NCI-H2029 (cell line): ENCODE measurements around the gene RANBP3.
"Not testable (repeated sequence)": the region's sequence is repeated elsewhere in the genome, so short reads cannot be mapped to it uniquely, and the experiment has no call there.

Experiments used
- DNase-seq: peaks from one replicate; lab custom pipeline; 2025; lab: John Stamatoyannopoulos, UW

RANBP3 gene

DNA sequence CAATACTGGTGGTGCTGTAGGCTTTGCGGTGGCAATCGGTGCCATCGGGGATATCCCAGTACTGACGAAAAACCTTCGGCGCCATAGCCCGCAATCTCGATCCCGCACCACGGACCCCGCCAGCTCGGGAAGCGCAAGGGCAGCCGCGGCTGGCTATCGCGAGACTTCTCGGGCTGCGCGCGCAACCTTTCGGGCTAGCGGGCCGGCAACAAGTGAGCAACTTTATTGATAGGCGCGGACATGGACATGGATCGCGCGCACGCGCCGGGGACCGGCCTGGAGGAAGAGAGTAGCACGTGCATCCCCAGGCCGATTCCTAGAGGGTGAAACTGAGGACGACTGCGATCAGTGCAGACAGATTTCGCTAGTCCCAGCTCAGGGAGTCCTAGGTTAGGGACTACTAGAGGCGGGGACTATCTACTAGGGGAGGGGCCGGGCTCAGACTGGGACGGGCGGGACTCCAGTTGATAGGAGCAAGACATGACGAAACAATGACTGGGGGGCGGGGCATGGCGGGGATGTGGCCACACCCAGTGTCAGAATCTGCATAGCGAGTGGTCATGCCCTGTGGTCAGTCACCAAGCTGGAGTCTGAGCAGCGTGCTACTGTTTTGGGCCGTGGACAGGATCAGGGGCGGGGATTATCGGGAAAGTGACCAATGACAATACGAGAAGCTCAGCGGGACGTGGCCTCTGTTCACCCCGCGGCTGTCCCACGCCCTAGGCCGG lies 74.2 kb downstream of the RANBP3 start, which contains the start of gene NDUFA11:
Gene NDUFA11, minus strand, starts transcription at position 167 of the 728 bp plus-strand sequence. Its CDS starts 82 bp downstream, at position 85.
- peak; percentile 98 for DNase-seq

- no peak for DNase-seq
Observed at GRCh38 chr19:5903056-5903623, 74.8 kb downstream of the RANBP3 start.

DNA sequence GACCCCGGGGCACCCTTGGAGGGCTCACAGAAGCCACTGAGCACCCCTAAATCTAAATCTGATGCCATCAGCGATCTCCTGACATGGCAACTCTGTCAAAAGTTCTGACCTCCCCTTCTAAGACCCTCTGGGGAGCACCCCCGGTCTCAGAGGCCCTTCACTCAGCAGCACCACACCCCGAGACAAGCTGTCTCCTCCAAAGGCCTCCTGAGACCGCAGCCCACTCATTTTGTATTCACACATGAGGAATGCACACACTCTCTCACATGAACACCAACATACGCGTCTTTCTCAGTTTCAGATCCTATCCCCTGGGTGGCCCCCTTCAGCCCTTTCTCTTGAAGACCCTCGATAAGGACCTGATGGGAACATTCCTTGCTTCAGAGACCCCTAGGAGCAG lies 77.0 kb downstream of the RANBP3 start:
- DNase-seq: no peak

DNA sequence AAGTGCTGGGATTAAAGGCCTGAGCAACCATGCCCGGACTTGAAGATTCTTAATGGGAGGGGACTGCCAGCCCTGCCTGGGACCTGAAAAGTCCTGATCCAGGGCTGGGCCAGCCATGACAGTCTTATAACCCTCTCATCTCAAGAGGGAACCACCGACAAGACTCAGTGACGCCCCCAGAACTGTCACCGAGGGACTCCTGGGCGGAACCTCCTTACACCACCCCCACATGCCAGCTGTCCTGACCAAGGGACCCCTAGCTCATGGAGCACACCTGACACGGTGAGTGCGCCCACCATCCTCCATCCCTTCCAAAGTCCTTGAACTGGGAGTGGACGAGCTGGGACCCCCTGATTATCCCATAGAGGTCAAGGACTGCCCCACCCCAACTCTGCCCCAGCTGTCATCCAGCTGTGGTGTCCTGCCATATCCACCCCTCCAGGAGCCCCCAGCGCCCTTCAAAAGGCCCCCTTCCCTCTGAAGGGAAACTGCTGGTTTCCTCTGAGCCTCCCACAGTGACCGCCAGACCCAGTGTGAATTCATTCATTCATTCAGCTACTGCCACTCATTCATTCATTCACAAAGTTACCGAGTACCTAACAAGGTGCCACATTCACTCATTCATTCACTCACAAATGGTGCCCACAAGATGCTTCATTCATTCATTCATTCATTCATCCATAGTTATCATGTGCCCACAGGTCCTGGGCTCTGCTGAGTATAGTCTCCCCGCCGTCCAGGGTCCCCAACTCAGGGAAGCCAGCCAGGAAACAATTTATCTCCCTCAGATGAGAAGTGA lies 78.0 kb downstream of the RANBP3 start:
- no peak for DNase-seq

- DNase-seq: no peak
Observed at GRCh38 chr19:5897189-5897969, 80.6 kb downstream of the RANBP3 start.

- DNase-seq: no peak
Observed at GRCh38 chr19:5896365-5897076, 81.4 kb downstream of the RANBP3 start.

DNA sequence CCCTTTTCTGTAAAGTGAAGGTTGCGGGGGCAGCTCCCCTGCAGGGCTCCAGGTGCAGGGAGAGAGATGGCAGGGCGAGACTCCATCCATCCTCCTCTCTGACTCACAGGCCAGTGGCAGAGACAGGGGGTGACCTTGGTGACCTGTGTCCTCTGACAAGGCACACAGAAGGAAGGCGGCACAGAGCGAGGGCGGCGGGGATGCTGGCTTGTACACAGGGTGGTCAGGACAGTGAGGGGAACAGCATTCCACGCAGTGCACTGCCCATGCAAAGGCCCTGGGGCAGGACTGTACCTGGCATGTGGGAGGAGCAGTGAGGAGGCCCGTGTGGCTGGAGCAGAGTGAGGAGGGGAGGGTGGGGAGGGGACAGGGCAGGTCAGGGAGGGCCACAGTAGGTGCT lies 82.0 kb downstream of the RANBP3 start:
- no peak for DNase-seq

GRCh38 chr19:5895409-5895808 lies 82.5 kb downstream of the RANBP3 start:
- no peak for DNase-seq

DNA sequence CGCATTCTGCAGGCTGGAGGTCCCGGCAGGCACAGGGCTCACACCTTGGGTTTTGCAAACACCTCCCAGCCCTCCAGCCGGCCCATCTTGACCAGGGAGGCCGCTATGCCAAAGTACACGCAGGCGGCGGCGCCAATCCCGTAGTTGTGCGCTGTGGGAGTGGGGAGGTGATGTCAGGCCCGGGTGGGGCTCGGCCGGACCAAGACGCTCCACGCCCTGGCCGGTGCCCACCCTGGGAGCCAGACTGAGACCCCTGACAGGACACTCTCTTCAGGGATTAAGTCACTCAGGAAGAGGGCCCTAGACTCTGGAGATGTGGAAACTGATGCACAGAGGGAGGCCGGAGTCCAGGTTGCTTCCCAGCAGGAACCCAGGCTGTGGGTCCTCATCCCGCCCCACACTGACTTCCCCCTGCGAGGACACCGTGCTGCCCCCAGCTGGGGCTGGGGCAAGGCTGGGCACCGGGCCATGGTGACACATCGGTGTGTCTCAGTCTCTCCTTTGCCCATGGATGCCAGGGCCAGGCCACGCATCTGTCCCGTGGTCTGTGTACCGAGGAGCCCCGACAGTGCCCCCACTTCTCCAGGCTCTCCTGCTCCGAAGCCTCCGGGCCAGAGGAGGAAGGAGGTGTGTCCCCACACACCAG lies 83.1 kb downstream of the RANBP3 start:
- DNase-seq: no peak

GRCh38 chr19:5893907-5894703 lies 83.8 kb downstream of the RANBP3 start:
- no peak for DNase-seq

DNA sequence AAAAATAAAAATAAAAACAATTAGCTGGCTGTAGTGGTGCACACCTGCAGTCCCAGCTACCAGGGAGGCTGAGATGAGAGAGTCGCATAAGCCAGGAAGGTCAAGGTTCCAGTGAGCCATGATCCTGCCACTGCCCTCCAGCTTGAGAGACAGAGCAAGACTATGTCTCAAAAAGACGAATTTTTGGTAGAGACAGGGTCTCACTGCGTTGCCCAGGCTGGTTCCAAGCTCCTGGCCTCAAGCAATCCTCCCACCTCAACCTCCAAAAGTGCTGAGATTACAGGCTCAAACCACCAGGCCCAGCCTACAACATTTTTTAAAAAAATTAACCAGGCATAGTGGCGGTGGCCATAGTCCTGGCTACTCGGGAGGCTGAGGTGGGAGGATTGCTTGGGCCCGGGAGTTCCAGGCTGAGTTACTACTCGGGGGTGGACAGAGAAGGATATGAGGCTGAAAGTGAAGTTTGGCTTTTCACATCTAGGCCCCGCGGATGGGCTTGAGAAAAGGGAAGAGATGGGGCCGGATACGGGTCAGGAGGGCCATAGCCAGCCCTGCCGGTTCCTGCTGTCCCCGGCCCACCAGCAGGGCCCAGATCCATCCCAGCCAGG lies 84.5 kb downstream of the RANBP3 start:
- no peak for DNase-seq

DNA sequence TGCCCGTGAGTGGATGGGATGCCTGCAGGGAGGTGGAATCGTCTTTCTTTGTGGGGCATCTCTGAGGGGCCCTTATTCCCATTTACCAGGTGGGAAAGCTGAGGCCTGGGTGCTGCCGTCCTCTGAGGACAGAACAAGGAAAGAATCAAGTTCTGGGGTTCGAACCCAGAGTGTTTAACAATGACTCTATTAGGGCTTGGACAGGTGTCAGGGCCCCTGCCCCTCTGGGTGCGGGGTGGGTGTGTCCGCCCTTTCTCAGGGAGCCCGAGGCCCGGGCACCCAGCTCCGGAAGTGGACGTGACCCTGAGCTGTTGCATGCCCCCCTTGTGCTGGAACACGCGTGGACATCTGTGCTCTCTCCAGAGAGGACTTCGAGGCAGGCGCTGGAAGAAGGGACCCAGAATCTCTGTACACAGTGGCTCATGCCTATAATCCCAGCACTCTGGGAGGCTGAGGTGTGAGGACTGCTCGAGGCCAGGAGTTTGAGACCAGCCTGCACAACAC lies 85.1 kb downstream of the RANBP3 start:
- DNase-seq: no peak

- DNase-seq: peak; percentile 21
Observed at GRCh38 chr19:5891938-5892771, 85.8 kb downstream of the RANBP3 start.

DNA sequence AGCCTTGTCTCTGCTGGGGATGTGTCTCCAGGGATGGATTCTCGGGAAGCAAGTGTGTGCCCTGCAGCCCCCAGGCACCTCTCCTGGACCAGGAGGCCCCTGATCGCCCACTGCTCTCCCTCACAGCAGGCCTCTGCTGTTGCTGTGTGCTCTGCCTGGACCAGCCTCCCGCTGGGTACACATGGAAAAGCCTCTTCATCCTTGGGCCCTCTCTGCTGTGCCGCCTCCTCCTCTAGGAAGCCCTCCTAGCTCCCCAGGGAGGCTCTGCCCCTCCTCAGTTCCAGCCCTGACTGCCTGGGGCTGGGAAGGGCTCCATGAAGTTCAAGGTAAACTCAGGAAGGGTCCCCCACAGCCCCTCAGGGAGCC lies 86.4 kb downstream of the RANBP3 start:
- DNase-seq: no peak

GRCh38 chr19:5890099-5890498 lies 87.8 kb downstream of the RANBP3 start:
- no peak for DNase-seq

DNA sequence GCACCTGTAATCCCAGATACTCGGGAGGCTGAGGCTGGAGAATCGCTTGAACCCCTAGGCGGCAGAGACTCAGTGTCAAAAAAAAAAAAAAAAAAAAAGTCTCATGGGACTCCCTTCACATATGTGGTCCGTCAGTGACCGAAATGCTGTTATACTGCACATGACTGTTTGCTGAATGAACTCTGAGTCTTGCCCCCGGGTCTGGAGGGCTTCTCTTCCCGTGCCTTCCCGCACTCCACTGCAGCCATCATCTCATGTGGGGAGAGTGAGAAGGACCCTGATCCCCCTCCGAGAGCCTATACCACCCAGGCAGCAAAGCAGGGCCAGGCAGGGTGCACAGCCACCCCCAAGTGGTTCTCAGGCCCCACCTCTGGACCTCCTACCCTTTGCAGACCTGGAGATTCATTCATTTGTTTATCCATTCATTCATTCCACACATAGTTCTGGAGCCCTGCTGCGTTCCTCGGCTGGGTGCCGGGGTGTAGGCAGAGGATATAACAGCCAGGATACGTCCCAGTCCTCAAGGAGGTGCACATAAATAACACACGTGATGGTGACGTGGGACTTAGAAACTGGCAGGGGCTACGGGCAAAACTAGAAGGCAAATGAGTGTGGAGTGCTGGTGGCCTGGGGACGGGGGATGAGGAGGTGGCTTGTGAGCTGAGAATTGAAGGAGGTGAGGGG lies 88.5 kb downstream of the RANBP3 start:
- DNase-seq: no peak

- not testable (repeated sequence) for DNase-seq
Observed at GRCh38 chr19:5884065-5884811, 93.7 kb downstream of the RANBP3 start.
